Fibroblast of villous mesenchyme (primary cell): Measurements from ENCODE around the gene PPP1R12C. TPM values are rescaled to one million over a fixed set of nuclear protein-coding genes. Genes with fewer than 3 reads are reported as not detected.

Experiments
- DNase-seq: peaks from one replicate; pipeline ENCODE4 v3.0.0-alpha.2; 2010; ENCODE audit warnings: low read depth
- H3K4me3 ChIP-seq: 2 replicates; pipeline ENCODE4 v1.5.1; 2011; ENCODE audit warnings: low read depth, mild to moderate bottlenecking, low read length
- CTCF ChIP-seq: IDR thresholded peaks from 2 replicates; pipeline ENCODE4 v1.5.1; 2012; ENCODE audit warnings: low read depth, mild to moderate bottlenecking, low read length; ENCODE audit not compliant: insufficient read depth
- total RNA-seq: library from RNA; depleted of rRNA; stranded (reverse); fragments of >200 nt; gene quantifications from 2 replicates; pipeline ENCODE4 v1.2.3, GENCODE V29; 2012

PPP1R12C gene
- total RNA-seq, 1 donor = 49.7 TPM

- no peak overlapping the region for H3K4me3 ChIP-seq
- DNase-seq = no peak
- no peak for TF ChIP-seq CTCF
Measured at GRCh38 chr19:55058781-55059610, 58.4 kb downstream of the PPP1R12C start.

- H3K4me3 ChIP-seq = no peak overlapping the region
- TF ChIP-seq CTCF = no peak
- no peak for DNase-seq
Measured at GRCh38 chr19:55056827-55057226, 60.6 kb downstream of the PPP1R12C start.

- no peak for DNase-seq
- no peak for TF ChIP-seq CTCF
- no peak overlapping the region for H3K4me3 ChIP-seq
Measured at GRCh38 chr19:55053735-55054134, 63.7 kb downstream of the PPP1R12C start.

- no peak for TF ChIP-seq CTCF
- H3K4me3 ChIP-seq = no peak overlapping the region
- no peak for DNase-seq
Measured at GRCh38 chr19:55050749-55051532, 66.5 kb downstream of the PPP1R12C start.

GRCh38 chr19:55048446-55048845, 69.0 kb downstream of the PPP1R12C start:
- no peak for TF ChIP-seq CTCF
- DNase-seq = no peak
- H3K4me3 ChIP-seq = no peak overlapping the region

- no peak for DNase-seq
- no peak for TF ChIP-seq CTCF
- no peak overlapping the region for H3K4me3 ChIP-seq
Measured at GRCh38 chr19:55047951-55048350, 69.5 kb downstream of the PPP1R12C start.
